Colonic mucosa (tissue), 4 donors: ENCODE data around the gene CLBA1. TPM values are rescaled to one million over a fixed set of nuclear protein-coding genes. Genes with fewer than 3 reads are reported as not detected.

Experiments used
- DNase-seq: peaks from one replicate; pipeline ENCODE4 v3.0.0-alpha.2; 2020
- H3K27ac ChIP-seq: fragments of 200-600 bp; one replicate; pipeline ENCODE4 v1.8.0; 2021
- H3K27me3 ChIP-seq: fragments of 200-600 bp; one replicate; pipeline ENCODE4 v1.8.0; 2021
- H3K36me3 ChIP-seq: fragments of 200-600 bp; one replicate; pipeline ENCODE4 v1.8.0; 2021
- H3K4me1 ChIP-seq: fragments of 200-600 bp; one replicate; pipeline ENCODE4 v1.8.0; 2021; ENCODE audit warnings: mild to moderate bottlenecking
- H3K4me3 ChIP-seq: fragments of 200-600 bp; one replicate; pipeline ENCODE4 v1.8.0; 2021
- H3K9ac ChIP-seq, 2 donors: one replicate each; pipeline ENCODE4 v1.7.0; 2013; ENCODE audit warnings: control low read depth in 2 of 2, low read depth in 2 of 2, low read length in 2 of 2
- H3K9me3 ChIP-seq: fragments of 200-600 bp; one replicate; pipeline ENCODE4 v1.8.0; 2021
- CTCF ChIP-seq: fragments of 200-600 bp; IDR thresholded peaks from one replicate; pipeline ENCODE4 v1.8.0; 2022; ENCODE audit warnings: antibody characterized with exemption, mild to moderate bottlenecking
- intact Hi-C: fragments of 100-400 bp; cut with DNase I; formaldehyde crosslinking; loops from one replicate; pipeline ENCODE4 v1.14.1; 2022
- total RNA-seq, 2 donors: library from RNA; stranded (reverse); fragmentation: NEBNext Ultra II Directional in 1 of 2; extraction: Animal tissue kit (Norgen Biotek cat#: 25700) in 1 of 2; gene quantifications; one replicate each; pipeline ENCODE4 v1.2.1, GENCODE V29; 2021
- donor health status: healthy.
- donor health status: DM: no; HTN: no; CAD: no.
- donor health status: DM: no; HTN: no; CAD: no.

The CLBA1 gene
- total RNA-seq, 2 donors from 2014 or later, result 3.8 TPM

GRCh38 chr14:105014032-105014431, 28.4 kb downstream of the CLBA1 start:
- no peak for TF ChIP-seq CTCF
- no peak overlapping the region for H3K9ac ChIP-seq
- no peak overlapping the region for H3K27ac ChIP-seq
- intact Hi-C loops, result no loop called here
- H3K4me3 ChIP-seq, result no peak overlapping the region
- no peaks in the 10 kb centered on the region for H3K9me3 ChIP-seq
- no peaks in the 10 kb centered on the region for H3K27me3 ChIP-seq
- peaks cover 8% of the 10 kb centered on the region for H3K36me3 ChIP-seq
- DNase-seq, result no peak
- peaks cover 12% of the 10 kb centered on the region for H3K4me1 ChIP-seq

- Histone ChIP-seq H3K4me3 (no peak overlapping the region), H3K4me1 (peaks cover 18% of the 10 kb centered on the region), H3K27ac (no peak overlapping the region), H3K9me3 (no peaks in the 10 kb centered on the region), H3K36me3 (peaks cover 8% of the 10 kb centered on the region), H3K27me3 (no peaks in the 10 kb centered on the region), H3K9ac (no peak overlapping the region)
- TF ChIP-seq CTCF, result no peak
- DNase-seq, result no peak
- intact Hi-C loops, result loop anchor here (5.0 kb wide), 1 partner anchor 32 kb away; no protein-coding TSS in a partner anchor
Measured at GRCh38 chr14:105014631-105015030, 29.0 kb downstream of the CLBA1 start.

- H3K4me3 ChIP-seq, result no peak overlapping the region
- no peak for TF ChIP-seq CTCF
- DNase-seq, result no peak
- no peak overlapping the region for H3K27ac ChIP-seq
- H3K36me3 ChIP-seq, result peaks cover 8% of the 10 kb centered on the region
- peaks cover 23% of the 10 kb centered on the region for H3K4me1 ChIP-seq
- no peak overlapping the region for H3K9ac ChIP-seq
- no peaks in the 10 kb centered on the region for H3K27me3 ChIP-seq
- no peaks in the 10 kb centered on the region for H3K9me3 ChIP-seq
- intact Hi-C loops, result loop anchor here (5.0 kb wide), 1 partner anchor 33 kb away; no protein-coding TSS in a partner anchor
Measured at GRCh38 chr14:105015242-105015641, 29.7 kb downstream of the CLBA1 start.

- intact Hi-C loops, result loop anchor here (5.0 kb wide), 1 partner anchor 34 kb away; no protein-coding TSS in a partner anchor
- H3K4me3 ChIP-seq, result no peak overlapping the region
- H3K9me3 ChIP-seq, result no peaks in the 10 kb centered on the region
- no peak for DNase-seq
- H3K9ac ChIP-seq, result no peak overlapping the region
- H3K36me3 ChIP-seq, result peaks cover 4% of the 10 kb centered on the region
- H3K27ac ChIP-seq, result no peak overlapping the region
- peaks cover 23% of the 10 kb centered on the region for H3K4me1 ChIP-seq
- no peak for TF ChIP-seq CTCF
- H3K27me3 ChIP-seq, result no peaks in the 10 kb centered on the region
Measured at GRCh38 chr14:105015905-105016304, 30.3 kb downstream of the CLBA1 start.

- H3K9ac ChIP-seq, result no peak overlapping the region
- H3K4me3 ChIP-seq, result no peak overlapping the region
- no peak for DNase-seq
- no peaks in the 10 kb centered on the region for H3K9me3 ChIP-seq
- H3K27ac ChIP-seq, result no peak overlapping the region
- peaks cover 23% of the 10 kb centered on the region for H3K4me1 ChIP-seq
- TF ChIP-seq CTCF, result no peak
- H3K27me3 ChIP-seq, result no peaks in the 10 kb centered on the region
- H3K36me3 ChIP-seq, result no peaks in the 10 kb centered on the region
- intact Hi-C loops, result loop anchor here (5.0 kb wide), 1 partner anchor 36 kb away; no protein-coding TSS in a partner anchor
Measured at GRCh38 chr14:105018414-105018813, 32.8 kb downstream of the CLBA1 start.
